Measurements from ENCODE around the gene RALGDS.

- TF ChIP-seq CTCF (conservative IDR thresholded peaks at IDR 0.05; ENCODE audit: low read depth, low read length): no peak
- TF ChIP-seq EZH2 (IDR thresholded peaks at IDR 0.05; ENCODE audit: borderline replicate concordance, low read depth, low read length, poor library complexity, severe bottlenecking): no peak
Observed at GRCh38 chr9:133122605-133122934, 1.5 kb upstream of the RALGDS start.

Measured in A673 (cell line).